Smooth muscle cell (in vitro differentiated cells): ENCODE results near the gene NOTCH2. TPM values are rescaled to one million over a fixed set of nuclear protein-coding genes. Genes with fewer than 3 reads are reported as not detected.
"Not testable (repeated sequence)": the region's sequence is repeated elsewhere in the genome, so short reads cannot be mapped to it uniquely, and the experiment has no call there.

ENCODE experiments used
- DNase-seq: peaks from one replicate; lab custom pipeline; 2025; ENCODE audit not compliant: unreplicated experiment; lab: John Stamatoyannopoulos, UW
- H2AFZ ChIP-seq: fragments of 200-600 bp; sonication (generic); 2 replicates; pipeline ENCODE4 v1.6.0; 2016; ENCODE audit warnings: antibody characterized with exemption, low read depth, mild to moderate bottlenecking
- H3F3A ChIP-seq: fragments of 200-600 bp; sonication (generic); 2 replicates; pipeline ENCODE4 v1.6.0; 2017; ENCODE audit warnings: antibody characterized with exemption, low read depth
- H3K27ac ChIP-seq: fragments of 200-600 bp; sonication (generic); 2 replicates; pipeline ENCODE4 v1.5.1; 2016; ENCODE audit warnings: low read depth, mild to moderate bottlenecking
- H3K27me3 ChIP-seq: fragments of 200-600 bp; sonication (generic); 2 replicates; pipeline ENCODE4 v1.6.1; 2016; ENCODE audit warnings: low read depth, mild to moderate bottlenecking
- H3K36me3 ChIP-seq: fragments of 200-600 bp; sonication (generic); 2 replicates; pipeline ENCODE4 v1.5.1; 2016; ENCODE audit warnings: low read depth
- H3K4me1 ChIP-seq: fragments of 200-600 bp; sonication (generic); 2 replicates; pipeline ENCODE4 v1.5.1; 2016; ENCODE audit warnings: low read depth
- H3K4me2 ChIP-seq: fragments of 200-600 bp; sonication (generic); 2 replicates; pipeline ENCODE4 v1.6.0; 2016; ENCODE audit warnings: mild to moderate bottlenecking
- H3K4me3 ChIP-seq: fragments of 200-600 bp; sonication (generic); 2 replicates; pipeline ENCODE4 v1.5.1; 2016; ENCODE audit warnings: mild to moderate bottlenecking
- H3K79me2 ChIP-seq: fragments of 200-600 bp; sonication (generic); 2 replicates; pipeline ENCODE4 v1.6.0; 2016; ENCODE audit warnings: low read depth, mild to moderate bottlenecking
- H3K9ac ChIP-seq: fragments of 200-600 bp; sonication (generic); 2 replicates; pipeline ENCODE4 v1.6.0; 2016; ENCODE audit warnings: low read depth
- H3K9me3 ChIP-seq: fragments of 200-600 bp; sonication (generic); replicated peaks from 2 replicates; pipeline ENCODE4 v1.5.1; 2016; ENCODE audit warnings: low read depth
- H4K20me1 ChIP-seq: fragments of 200-600 bp; sonication (generic); 2 replicates; pipeline ENCODE4 v1.6.0; 2016; ENCODE audit warnings: low read depth
- WGBS: methylation state at CpG from one replicate; pipeline ENCODE4 v1.1.7; 2016; ENCODE audit warnings: low lambda C conversion rate; 5-methylcytosine and 5-hydroxymethylcytosine counted together
- polyA plus RNA-seq: library from polyadenylated mRNA; unstranded; fragments of >200 nt; fragmentation: Nextera tagmentation; extraction: Ambion mirVana; gene quantifications from 2 replicates; pipeline ENCODE4 v1.2.1, GENCODE V29; 2016
- total RNA-seq: library from RNA; depleted of rRNA; stranded (reverse); fragments of >200 nt; gene quantifications from 2 replicates; pipeline ENCODE4 v1.2.3, GENCODE V29; 2014

Gene NOTCH2
- total RNA-seq (122 and 133 TPM in 2 replicates), polyA plus RNA-seq (50.3 and 56.0 TPM in 2 replicates)

DNA sequence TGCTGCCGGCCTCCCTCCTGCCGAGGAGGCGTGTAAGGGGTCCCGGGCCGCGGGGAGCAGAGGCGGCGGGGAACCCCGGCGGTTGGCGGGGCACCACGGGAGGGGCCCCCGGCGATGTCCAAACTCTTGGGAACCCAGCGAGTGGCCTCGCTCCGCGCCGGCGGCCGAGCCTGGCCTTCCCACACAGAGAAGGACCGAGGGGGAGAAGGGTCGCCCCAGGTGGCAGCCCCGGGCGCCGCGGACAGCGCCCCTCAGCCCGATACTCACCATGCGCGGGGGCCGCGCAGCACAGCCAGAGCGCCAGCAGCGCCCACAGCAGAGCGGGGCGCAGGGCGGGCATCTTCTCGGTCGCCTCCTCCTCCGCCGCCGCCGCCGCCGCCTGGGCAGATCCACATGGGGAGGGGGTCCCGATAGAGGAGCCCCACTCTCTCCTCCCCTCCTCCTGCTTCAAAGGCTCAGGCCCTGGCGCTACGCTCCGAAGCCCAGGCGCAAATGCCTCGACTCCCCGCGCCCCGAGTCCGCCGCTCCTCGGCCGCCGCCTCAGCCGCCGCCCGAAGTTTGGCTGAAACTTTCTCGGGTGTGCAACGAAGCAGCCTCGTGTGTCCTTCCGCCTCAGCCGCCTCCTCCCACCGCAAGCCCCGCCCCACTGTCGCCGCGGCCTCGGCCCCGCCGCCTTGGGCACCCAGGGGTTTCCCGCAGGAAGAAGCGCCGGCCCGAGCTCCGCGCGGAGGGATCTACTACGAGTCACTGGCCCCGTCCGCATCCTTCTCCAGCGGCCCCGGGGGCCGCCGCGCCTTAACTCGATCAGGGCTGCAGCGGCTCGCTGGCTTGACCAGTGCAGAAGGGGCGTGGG, at the start of gene NOTCH2:
TSS of gene NOTCH2 (minus strand) at position 596 of the 853 bp plus-strand sequence. CDS start at position 340, 256 bp downstream.
- 0% methylated on average over 19 of the region's 95 CpGs for WGBS
- Histone ChIP-seq H3K4me2 (peak within 1 kb of the TSS; percentile 84), H3K27ac (peak within 1 kb of the TSS; percentile 69), H4K20me1 (peaks cover 15% of the 10 kb centered on the region), H3K4me3 (peak within 1 kb of the TSS; percentile 78), H3K79me2 (peaks cover 26% of the 10 kb centered on the region), H3K9ac (peak within 1 kb of the TSS; percentile 81)
- not testable (repeated sequence) for H3K9me3 ChIP-seq, H3K27me3 ChIP-seq, H3K4me1 ChIP-seq, H3F3A ChIP-seq, H3K36me3 ChIP-seq, DNase-seq, H2AFZ ChIP-seq

DNA sequence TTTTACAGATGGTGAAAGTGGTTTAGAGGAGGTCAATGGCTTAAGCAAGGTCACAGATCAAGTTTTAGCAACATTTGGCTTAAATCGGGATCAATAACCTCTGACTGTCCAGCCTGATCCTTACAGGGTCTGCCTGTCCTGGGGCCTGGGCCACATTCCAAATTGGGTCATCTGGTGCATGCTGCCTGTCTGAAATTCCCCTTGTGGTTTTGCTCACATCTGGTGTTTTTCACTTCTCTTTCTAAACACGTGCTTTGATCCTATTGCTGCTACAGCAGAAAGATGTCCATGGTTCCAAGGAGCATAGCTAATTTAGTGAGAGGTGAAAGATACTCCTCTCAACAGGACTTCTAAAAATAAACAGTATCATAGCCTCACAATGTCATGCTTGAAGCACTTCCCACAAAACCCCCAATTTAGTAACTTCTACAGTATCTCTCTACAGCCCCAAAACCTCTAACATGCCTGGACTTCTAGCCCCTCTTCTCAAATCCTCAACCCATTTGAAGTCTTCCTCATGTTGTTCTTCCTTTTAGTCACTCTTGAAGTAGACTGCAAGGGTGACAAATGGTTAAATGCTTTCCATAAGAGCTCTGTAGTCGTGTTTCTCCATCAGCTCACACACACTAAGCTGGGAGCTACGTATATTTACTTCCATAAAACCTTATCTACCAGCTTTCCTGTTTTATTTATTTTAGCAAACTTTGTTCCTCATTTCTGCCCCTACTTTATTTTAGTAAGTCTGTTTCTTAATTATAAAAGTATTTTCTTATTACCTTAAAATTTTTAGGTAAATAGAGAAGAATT, 48.1 kb upstream of the NOTCH2 start:
- Histone ChIP-seq H3K27ac (peak overlapping the region; percentile 75), H3K4me2 (peak overlapping the region; percentile 23)
- H3K27me3 ChIP-seq, H3K4me1 ChIP-seq, H3K36me3 ChIP-seq, H3K9me3 ChIP-seq, DNase-seq, H2AFZ ChIP-seq, H3K9ac ChIP-seq, H4K20me1 ChIP-seq, H3F3A ChIP-seq, H3K79me2 ChIP-seq, H3K4me3 ChIP-seq: not testable (repeated sequence)
- 11% methylated on average over 2 of the region's 4 CpGs for WGBS

DNA sequence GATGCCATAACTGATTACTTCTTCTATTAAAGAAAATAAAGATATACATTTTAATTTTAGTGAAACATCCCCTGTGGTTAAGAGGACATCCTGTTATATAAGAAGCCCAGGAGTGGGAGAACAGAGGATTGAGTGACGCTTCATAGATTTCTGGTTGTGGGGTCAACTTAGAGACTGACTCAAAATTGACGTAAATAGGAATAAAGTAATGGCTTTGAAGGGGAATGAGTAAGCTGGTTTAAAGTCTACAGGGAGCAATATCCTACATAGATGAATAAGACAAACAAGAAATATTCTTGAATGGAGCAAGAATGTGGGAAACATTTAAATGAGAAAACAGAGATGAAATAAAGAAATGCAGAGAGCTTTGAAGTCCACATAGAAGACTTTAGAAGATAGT, 46.6 kb upstream of the NOTCH2 start:
- not testable (repeated sequence) for H3K4me1 ChIP-seq, H3K9ac ChIP-seq, DNase-seq, H3K27me3 ChIP-seq, H2AFZ ChIP-seq, H3K9me3 ChIP-seq, H3K79me2 ChIP-seq, H3K4me2 ChIP-seq, H3K36me3 ChIP-seq, H3F3A ChIP-seq, H4K20me1 ChIP-seq, H3K4me3 ChIP-seq
- H3K27ac ChIP-seq = peak overlapping the region; percentile 78
- WGBS = 43% methylated on average over 2 of the region's 2 CpGs

DNA sequence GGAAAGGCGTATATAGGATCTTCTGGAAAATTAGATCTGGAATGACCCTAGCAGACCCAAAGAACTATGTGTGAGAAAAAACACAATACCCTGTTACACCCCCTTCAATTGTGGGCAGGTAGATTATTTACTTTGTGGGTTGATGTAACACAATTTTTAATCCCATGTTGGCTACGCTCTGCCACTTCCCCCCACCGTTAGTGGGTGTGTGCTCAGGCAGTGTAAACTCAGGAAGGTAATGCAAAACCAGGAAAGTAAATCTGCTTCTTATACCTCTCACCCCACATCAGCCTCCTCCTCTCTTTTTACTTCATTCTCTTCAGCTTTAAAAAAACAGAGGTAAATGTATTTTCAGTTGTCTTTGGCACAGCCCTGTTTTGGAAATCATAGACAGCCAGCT, 43.7 kb upstream of the NOTCH2 start:
- H3K9ac ChIP-seq, DNase-seq: not testable (repeated sequence)
- WGBS = 89% methylated on average over 3 of the region's 3 CpGs

DNA sequence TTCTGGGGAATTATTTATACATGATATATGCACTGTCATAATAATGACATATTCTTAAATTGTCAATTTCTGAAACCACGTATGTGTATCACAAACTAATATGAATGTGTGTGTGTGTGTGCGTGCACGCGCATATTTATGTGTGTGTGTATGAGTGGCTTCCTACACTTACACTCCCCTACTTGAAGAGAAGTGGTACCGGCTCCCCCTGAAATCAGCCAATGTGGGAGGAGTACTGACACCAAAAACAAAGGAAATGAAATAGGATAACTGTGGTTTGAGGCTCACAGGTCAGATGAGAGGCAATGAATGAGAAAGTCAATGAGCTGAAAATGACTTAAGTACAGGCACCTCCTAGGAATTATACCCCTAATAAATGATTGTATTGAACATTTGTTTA, 42.8 kb upstream of the NOTCH2 start:
- H3K27ac ChIP-seq, H2AFZ ChIP-seq, H4K20me1 ChIP-seq, H3K4me1 ChIP-seq, H3K27me3 ChIP-seq, H3K4me2 ChIP-seq, H3K79me2 ChIP-seq, H3F3A ChIP-seq, H3K9me3 ChIP-seq, H3K4me3 ChIP-seq, H3K9ac ChIP-seq, H3K36me3 ChIP-seq, DNase-seq: not testable (repeated sequence)
- 97% methylated on average over 5 of the region's 5 CpGs for WGBS

More for the DNA sequence above, 43.7 kb upstream of the NOTCH2 start:
- H3K79me2 ChIP-seq, H3K4me1 ChIP-seq, H3K4me3 ChIP-seq, H3K27ac ChIP-seq, H3K27me3 ChIP-seq, H3F3A ChIP-seq, H3K4me2 ChIP-seq, H3K9me3 ChIP-seq, H3K36me3 ChIP-seq, H4K20me1 ChIP-seq, H2AFZ ChIP-seq: not testable (repeated sequence)

DNA sequence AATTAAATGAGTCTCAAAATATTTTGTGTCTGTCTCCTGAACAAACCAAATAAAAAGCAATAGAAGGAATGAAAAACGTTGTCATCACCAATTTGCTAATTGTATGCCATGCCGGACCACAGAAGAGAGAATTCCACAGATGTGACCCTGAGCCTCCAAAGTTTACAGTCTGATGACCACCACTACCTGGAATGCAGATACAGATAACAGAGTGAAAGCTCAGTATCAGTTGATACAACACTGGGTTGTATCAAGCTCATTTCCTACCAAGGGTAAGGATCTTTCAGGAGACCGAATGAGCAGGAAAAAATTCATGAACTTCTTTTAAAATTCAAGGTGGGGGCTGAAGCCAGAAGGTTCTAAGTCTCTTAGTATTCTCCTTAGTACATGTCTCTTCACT, 42.3 kb upstream of the NOTCH2 start:
- not testable (repeated sequence) for H3K4me1 ChIP-seq, H3K36me3 ChIP-seq, H2AFZ ChIP-seq, H3K27ac ChIP-seq, H3K9ac ChIP-seq, H3F3A ChIP-seq, H3K9me3 ChIP-seq, H3K27me3 ChIP-seq, H4K20me1 ChIP-seq, H3K79me2 ChIP-seq, H3K4me3 ChIP-seq, DNase-seq, H3K4me2 ChIP-seq
- WGBS = no CpG with 5 or more reads among the region's 3 CpGs

DNA sequence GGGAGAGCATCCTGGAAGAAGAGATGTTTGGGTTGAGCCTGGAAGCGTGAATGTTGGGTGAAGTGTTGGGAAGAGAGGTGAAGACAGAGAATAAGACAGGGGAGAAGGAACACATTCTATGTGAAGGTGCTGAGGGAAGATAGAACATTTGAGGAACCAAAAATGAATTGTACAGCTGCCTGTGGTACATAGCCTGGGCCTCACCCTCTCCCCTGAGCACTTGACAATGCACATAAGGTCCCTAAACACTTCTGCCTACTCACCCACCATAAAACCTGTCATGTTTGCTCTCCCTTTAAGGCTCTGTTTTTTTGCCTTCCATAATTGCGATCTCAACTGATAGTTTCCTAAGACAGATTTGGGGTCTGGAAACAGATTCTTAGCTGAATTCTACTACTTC, 41.5 kb upstream of the NOTCH2 start:
- H3K27me3 ChIP-seq, H3K9ac ChIP-seq, H3K4me2 ChIP-seq, H3K4me3 ChIP-seq, DNase-seq, H3K4me1 ChIP-seq, H3K9me3 ChIP-seq, H2AFZ ChIP-seq, H3K36me3 ChIP-seq, H3F3A ChIP-seq, H3K79me2 ChIP-seq, H3K27ac ChIP-seq, H4K20me1 ChIP-seq: not testable (repeated sequence)
- WGBS = 100% methylated on average over 1 of the region's 2 CpGs

DNA sequence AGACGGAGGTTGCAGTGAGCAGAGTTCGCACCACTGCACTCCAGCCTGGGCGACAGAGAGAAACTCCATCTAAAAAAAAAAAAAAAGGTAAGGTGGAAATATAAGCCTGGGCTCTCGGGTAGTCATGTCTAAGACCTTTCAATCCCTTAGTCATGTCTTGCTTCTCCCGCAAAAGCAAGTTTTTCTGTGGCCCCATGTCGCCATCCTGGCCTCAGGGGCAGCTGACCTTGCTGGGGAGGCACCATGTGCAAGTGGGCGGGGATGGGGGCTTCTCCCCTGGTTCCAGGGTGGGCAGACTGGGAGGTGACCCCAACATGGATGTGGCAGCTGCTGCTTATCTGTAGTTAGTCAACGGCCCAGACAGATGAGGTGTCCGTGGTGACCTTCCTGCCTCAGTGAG, 40.2 kb upstream of the NOTCH2 start:
- WGBS = 95% methylated on average over 5 of the region's 9 CpGs
- not testable (repeated sequence) for H3K27me3 ChIP-seq, H3K36me3 ChIP-seq, H3K4me1 ChIP-seq, H3K4me2 ChIP-seq, H3F3A ChIP-seq, H3K79me2 ChIP-seq, H3K4me3 ChIP-seq, H3K27ac ChIP-seq, DNase-seq, H3K9ac ChIP-seq, H2AFZ ChIP-seq, H3K9me3 ChIP-seq, H4K20me1 ChIP-seq
